Epithelial cell of proximal tubule (primary cell): ENCODE results near the gene AKAP10. TPM values are rescaled to one million over a fixed set of nuclear protein-coding genes. Genes with fewer than 3 reads are reported as not detected.
A peak's percentile ranks its signal among the peaks of the same experiment; 100 is the strongest.

Experiments used
- DNase-seq: peaks from one replicate; pipeline ENCODE4 v3.0.0-alpha.2; 2011; ENCODE audit warnings: low read depth
- H3K4me3 ChIP-seq: 2 replicates; pipeline ENCODE4 v1.5.1; 2011; ENCODE audit warnings: low read depth, mild to moderate bottlenecking, low read length
- total RNA-seq: library from RNA; depleted of rRNA; stranded (reverse); fragments of >200 nt; gene quantifications from 2 replicates; pipeline ENCODE4 v1.2.3, GENCODE V29; 2015
- TF ChIP-seq, protein P1 (sequence below): conservative IDR thresholded peaks from 2 replicates; pipeline ENCODE4 v1.5.1; 2012; ENCODE audit warnings: low read depth, mild to moderate bottlenecking, low read length

The AKAP10 gene
- total RNA-seq, 1 donor from 2014 or later = 11.3 TPM

- DNase-seq = peak; percentile 18
- TF ChIP-seq, protein P1, sequence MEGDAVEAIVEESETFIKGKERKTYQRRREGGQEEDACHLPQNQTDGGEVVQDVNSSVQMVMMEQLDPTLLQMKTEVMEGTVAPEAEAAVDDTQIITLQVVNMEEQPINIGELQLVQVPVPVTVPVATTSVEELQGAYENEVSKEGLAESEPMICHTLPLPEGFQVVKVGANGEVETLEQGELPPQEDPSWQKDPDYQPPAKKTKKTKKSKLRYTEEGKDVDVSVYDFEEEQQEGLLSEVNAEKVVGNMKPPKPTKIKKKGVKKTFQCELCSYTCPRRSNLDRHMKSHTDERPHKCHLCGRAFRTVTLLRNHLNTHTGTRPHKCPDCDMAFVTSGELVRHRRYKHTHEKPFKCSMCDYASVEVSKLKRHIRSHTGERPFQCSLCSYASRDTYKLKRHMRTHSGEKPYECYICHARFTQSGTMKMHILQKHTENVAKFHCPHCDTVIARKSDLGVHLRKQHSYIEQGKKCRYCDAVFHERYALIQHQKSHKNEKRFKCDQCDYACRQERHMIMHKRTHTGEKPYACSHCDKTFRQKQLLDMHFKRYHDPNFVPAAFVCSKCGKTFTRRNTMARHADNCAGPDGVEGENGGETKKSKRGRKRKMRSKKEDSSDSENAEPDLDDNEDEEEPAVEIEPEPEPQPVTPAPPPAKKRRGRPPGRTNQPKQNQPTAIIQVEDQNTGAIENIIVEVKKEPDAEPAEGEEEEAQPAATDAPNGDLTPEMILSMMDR = peak; percentile 51
- H3K4me3 ChIP-seq = peak overlapping the region; percentile 80
These were observed 32.7 kb upstream of the AKAP10 start for GRCh38 chr17:20010099-20010863.

GRCh38 chr17:20009302-20010098 is 31.9 kb upstream of the AKAP10 start, which contains the start of gene SPECC1:
Gene SPECC1 (plus strand): TSS chr17:20009359. CDS start chr17:20096652, 87,293 bp downstream.
- DNase-seq = no peak
- TF ChIP-seq, protein P1 = no peak
- peak within 1 kb of the TSS; percentile 80 for H3K4me3 ChIP-seq

DNA sequence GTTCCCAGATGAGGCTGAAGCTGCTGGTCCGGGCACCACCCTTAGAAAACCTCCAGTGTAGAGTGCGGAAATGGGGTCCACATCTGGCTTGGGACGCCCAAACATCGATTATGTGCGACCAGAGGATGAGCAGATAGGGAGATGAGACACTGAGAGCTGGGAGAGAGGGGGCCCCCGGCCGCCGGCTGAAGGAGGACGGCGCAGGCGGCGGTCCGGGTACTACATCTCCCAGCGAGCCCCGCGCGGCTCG is 31.3 kb upstream of the AKAP10 start:
- TF ChIP-seq, protein P1 = peak; percentile 80
- peak overlapping the region; percentile 80 for H3K4me3 ChIP-seq
- no peak for DNase-seq

DNA sequence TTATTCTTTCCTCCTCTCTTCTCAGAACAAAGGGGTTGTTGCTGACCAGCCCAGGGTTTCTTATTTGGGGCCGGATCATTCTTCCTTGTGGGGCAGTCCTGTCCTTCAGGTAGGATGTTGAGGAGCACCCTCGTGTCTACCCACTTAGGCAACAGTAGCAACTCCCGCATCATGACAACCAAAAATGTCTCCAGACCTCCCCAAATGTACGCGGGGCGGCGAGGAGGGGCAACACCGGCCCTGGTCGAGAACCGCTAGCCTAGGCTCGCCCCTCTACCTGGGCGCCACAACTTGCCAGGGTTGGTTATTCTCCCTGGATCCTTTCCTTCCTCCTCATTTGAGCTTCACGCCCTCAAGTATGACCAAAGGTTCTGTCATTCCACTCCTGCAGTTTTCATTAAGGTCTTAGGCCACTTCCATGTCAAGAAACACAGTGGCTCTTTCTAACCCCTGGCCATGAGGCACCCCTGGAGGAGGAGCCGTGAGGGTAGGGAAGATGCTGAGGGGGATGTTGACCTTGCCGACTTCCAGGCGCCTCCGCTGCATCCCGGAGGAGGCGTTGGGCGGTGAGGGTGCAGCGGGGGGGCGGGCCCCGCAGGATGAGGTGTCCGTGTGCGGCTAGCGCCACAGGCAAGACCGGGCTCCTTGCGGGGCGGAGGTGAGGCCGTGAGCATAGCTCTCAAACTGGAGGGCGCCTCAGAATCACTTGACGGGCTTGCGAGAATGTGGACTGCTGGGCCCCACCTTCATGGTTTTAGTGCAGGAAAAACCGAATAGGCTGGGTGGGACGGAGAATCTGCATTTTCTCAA is 30.8 kb upstream of the AKAP10 start:
- TF ChIP-seq, protein P1 = no peak
- no peak for DNase-seq

GRCh38 chr17:19996502-19996901 is 18.9 kb upstream of the AKAP10 start:
- no peak overlapping the region for H3K4me3 ChIP-seq
- TF ChIP-seq, protein P1 = no peak
- no peak for DNase-seq

More for the DNA sequence above, 30.8 kb upstream of the AKAP10 start:
- peak overlapping the region; percentile 80 for H3K4me3 ChIP-seq

DNA sequence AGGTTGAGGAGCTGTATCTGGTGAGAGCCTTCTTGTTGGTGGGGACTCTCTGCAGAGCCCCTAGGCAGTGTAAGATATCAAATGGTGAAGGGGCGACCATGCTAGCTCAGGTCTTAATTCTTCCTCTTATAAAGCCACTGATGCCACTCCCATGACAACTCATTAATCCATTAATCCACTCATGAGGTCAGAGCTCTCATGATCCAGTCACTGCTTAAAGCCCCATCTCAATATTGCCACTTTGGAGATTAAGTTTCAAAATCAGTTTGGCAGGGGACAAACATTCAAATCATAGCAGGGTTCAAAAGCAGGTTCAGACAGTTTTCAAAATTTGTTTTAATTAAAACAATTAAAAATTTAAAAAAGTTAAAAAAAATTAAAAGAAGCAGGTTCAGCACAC is 18.5 kb upstream of the AKAP10 start:
- TF ChIP-seq, protein P1 = no peak
- H3K4me3 ChIP-seq = no peak overlapping the region
- no peak for DNase-seq
